Measurements from ENCODE around the gene TMEM51. TPM values are rescaled to one million over a fixed set of nuclear protein-coding genes. Genes with fewer than 3 reads are reported as not detected.

Gene TMEM51
- total RNA-seq, 1 donor from 2014 or later = 4.1 TPM

- TF ChIP-seq CTCF (IDR thresholded peaks at IDR 0.05; ENCODE audit: borderline replicate concordance) = no peak
- Histone ChIP-seq H3K4me3 (no peak overlapping the region), H3K4me1 (peaks cover 8% of the 10 kb centered on the region), H3K27ac (replicated peaks) (no peak overlapping the region), H3K9me3 (replicated peaks) (no peaks in the 10 kb centered on the region), H3K27me3 (ENCODE audit: low read depth) (no peaks in the 10 kb centered on the region), H3K36me3 (no peaks in the 10 kb centered on the region)
- intact Hi-C loops (cut with micrococcal nuclease) = no loop called here
- no peak for DNase-seq
Measured at GRCh38 chr1:15168479-15168878, 14.9 kb downstream of the TMEM51 start.

GRCh38 chr1:15170071-15170470, 16.5 kb downstream of the TMEM51 start:
- Histone ChIP-seq H3K4me1 (peaks cover 8% of the 10 kb centered on the region), H3K27ac (replicated peaks) (no peak overlapping the region), H3K4me3 (no peak overlapping the region), H3K36me3 (no peaks in the 10 kb centered on the region), H3K27me3 (ENCODE audit: low read depth) (no peaks in the 10 kb centered on the region), H3K9me3 (replicated peaks) (no peaks in the 10 kb centered on the region)
- no peak for DNase-seq
- no peak for TF ChIP-seq CTCF (IDR thresholded peaks at IDR 0.05; ENCODE audit: borderline replicate concordance)
- intact Hi-C loops (cut with micrococcal nuclease) = no loop called here

- no peak overlapping the region for H3K27ac ChIP-seq (replicated peaks)
- DNase-seq = no peak
- intact Hi-C loops (cut with micrococcal nuclease) = no loop called here
Measured at GRCh38 chr1:15171271-15171908, 17.8 kb downstream of the TMEM51 start.

GRCh38 chr1:15172405-15173259, 19.1 kb downstream of the TMEM51 start:
- TF ChIP-seq CTCF (IDR thresholded peaks at IDR 0.05; ENCODE audit: borderline replicate concordance) = no peak
- no peaks in the 10 kb centered on the region for H3K9me3 ChIP-seq (replicated peaks)
- H3K4me1 ChIP-seq = peaks cover 15% of the 10 kb centered on the region
- intact Hi-C loops (cut with micrococcal nuclease) = no loop called here
- no peaks in the 10 kb centered on the region for H3K27me3 ChIP-seq (ENCODE audit: low read depth)
- no peak overlapping the region for H3K27ac ChIP-seq (replicated peaks)
- no peaks in the 10 kb centered on the region for H3K36me3 ChIP-seq
- no peak for DNase-seq
- no peak overlapping the region for H3K4me3 ChIP-seq

More at GRCh38 chr1:15171271-15171908, 17.8 kb downstream of the TMEM51 start:
- peaks cover 8% of the 10 kb centered on the region for H3K4me1 ChIP-seq
- TF ChIP-seq CTCF (IDR thresholded peaks at IDR 0.05; ENCODE audit: borderline replicate concordance) = no peak
- H3K9me3 ChIP-seq (replicated peaks) = no peaks in the 10 kb centered on the region
- no peaks in the 10 kb centered on the region for H3K27me3 ChIP-seq (ENCODE audit: low read depth)
- no peak overlapping the region for H3K4me3 ChIP-seq
- no peaks in the 10 kb centered on the region for H3K36me3 ChIP-seq

- Histone ChIP-seq H3K36me3 (no peaks in the 10 kb centered on the region), H3K27me3 (ENCODE audit: low read depth) (no peaks in the 10 kb centered on the region), H3K27ac (replicated peaks) (no peak overlapping the region), H3K4me1 (peaks cover 28% of the 10 kb centered on the region), H3K4me3 (no peak overlapping the region), H3K9me3 (replicated peaks) (no peaks in the 10 kb centered on the region)
- intact Hi-C loops (cut with micrococcal nuclease) = no loop called here
- DNase-seq = no peak
- TF ChIP-seq CTCF (IDR thresholded peaks at IDR 0.05; ENCODE audit: borderline replicate concordance) = no peak
Measured at GRCh38 chr1:15173863-15174614, 20.5 kb downstream of the TMEM51 start.
